CMK (cell line): ENCODE measurements around the gene BMP6.

Experiments used
- DNase-seq: peaks from one replicate; pipeline ENCODE4 v3.0.0-alpha.2; 2010; ENCODE audit warnings: low read depth

Gene BMP6

DNA sequence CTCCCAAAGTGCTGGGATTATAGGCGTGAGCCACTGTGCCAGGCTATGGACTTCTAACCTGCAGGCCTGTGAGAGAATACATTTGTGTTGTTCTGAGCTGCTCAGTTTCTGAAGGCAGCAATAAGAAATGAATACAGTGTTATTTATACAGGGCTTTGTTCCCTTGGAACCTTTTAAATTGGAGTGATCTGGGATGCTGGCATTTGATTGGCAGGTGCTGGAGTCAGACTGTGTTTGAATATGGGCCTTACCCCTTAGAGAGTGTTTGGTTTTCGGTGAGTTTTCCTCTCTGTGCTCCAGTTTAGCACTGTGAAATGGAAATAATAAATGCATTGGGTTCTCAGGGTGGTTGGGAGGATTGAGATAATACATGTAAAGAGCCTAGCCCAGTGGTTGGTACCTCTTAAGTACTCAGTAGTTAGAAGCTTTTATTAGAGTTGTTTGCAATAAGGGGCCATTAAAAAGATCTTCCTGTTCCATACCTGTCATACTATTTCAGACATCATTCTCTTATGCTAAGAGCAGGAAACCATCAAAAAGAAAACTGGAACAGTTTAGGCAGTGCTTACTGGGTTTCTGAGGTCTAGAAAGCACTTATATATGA, 22.1 kb downstream of the BMP6 start:
- DNase-seq, result no peak

DNA sequence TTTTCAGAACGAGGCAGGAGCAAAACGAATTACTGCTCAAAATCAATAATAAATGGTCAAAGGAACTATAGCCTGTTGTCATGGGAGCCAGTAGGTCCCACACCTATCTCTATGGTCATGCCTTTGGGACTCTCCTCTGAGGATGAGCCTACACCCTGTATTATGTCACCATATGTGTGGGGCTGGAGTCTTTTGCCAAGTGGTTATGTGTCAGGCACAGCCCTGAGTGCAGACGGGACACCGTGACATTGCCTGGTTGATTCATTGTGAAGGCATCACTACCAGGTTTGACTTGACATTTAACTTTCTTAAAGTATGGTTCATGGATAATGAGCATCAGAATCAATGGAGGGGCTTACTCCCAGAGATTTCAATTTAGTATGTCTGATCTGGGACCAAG, 23.6 kb downstream of the BMP6 start:
- no peak for DNase-seq

DNA sequence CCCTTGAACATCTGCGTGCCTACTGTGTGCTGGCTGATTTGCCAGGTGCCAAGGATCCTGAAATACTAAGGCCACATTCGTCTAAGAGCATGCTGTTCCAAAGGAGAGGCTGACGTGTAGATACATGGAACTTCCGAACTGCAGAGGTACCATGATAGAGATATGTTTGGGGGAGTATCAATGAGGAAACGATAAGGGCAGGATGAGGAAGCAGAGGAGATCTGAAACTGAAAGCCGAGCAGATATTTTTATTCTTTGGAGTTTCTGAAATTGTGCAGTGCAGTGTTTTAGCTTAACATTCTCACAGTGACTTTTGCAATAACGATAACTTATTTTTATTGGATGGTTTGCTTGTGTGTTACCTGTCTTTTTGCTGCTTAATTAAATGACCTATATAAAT, 24.3 kb downstream of the BMP6 start:
- DNase-seq, result no peak

DNA sequence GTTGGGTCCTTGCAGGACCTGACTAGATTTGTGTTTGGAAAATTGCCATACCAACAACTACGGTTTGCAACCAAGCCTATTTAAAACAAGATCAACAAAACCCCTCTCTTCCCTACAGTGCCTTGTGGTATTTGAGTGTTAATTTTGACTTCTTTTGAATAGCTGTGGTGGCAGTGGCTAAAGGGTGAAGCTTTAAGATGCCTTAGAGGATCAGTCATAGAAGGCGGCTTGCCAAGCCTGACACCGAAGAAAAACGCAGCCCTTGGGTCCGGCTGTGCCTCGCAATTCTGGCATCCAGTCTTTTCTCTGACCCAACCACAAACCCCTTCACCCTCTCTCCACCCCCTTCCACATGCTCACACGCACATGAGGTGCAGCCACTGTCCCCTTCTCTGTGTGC, 32.6 kb downstream of the BMP6 start:
- DNase-seq, result no peak

DNA sequence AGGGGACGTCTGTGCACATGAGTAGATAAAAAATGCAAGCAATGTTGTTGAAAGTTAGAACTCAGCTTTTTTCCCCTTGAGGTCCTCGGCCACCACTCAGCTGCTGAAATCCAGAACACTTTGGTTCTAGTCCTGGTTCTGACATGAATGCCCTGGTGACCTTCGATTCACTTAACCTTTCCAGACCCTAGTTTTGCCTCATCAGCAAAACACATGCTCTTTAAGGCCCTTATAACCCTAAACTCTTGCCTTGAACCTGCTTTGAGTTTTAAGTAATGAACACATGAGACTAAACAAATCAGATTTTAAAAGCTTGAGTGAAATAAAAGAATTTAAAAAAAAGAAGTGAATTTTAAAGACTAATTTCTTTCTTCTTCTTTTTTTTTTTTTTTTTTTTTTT, 33.4 kb downstream of the BMP6 start:
- no peak for DNase-seq

DNA sequence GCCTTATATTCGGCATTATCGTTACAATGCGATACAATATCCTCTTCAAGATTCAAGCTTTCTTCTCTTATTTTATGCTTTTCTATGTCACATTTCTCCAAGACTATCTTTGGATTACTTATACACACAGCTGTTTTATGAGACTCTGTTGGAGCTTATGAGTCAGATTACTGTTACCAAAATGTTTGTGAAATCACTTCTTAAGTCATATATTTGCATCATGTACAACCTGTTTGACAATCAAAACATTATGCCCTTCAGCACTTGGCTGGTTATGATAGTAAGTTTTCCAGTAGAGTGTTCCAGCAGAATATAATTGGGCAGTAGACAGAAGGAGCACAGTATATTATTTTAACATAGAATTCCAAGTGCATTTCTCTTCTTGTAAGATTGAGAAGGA, 35.2 kb downstream of the BMP6 start:
- DNase-seq, result no peak

DNA sequence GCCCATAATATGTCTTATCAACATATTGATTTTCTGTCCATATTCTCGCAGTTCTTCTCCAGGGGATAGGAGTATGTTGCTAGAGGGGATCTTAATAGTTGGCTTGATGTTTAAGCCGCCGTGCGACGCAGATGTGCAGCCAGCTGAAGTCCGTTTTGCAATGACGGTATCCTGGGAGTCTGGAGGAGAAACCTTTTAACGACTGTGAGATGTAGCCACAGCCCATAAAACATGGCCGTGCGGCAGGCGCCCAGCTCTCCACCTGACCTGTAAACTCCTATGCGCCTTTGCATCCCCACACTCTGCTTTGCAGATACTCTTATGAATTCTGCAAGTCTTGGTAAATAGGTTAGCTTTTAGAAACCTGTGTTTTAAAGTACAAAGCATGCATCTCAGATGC, 36.9 kb downstream of the BMP6 start:
- DNase-seq, result no peak

DNA sequence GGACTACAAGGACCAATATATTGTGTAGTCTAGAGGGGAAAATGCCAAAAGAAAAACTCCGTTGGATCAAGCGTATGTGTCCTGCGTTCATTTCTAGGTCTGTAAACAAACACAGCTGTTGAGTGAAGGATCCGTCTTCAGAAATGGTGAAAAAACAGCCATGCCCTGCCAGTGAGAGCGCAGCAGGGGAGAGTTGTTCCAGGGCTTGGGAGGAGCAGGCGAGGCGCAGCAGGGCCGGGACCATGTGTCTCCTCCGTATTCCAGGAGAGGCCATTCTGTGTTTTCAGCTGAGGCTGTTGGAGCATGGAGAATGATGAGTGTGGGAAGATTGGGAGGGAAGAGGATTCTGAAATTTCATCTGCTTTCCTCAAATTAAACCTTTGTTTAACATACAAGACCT, 38.0 kb downstream of the BMP6 start:
- DNase-seq, result no peak

DNA sequence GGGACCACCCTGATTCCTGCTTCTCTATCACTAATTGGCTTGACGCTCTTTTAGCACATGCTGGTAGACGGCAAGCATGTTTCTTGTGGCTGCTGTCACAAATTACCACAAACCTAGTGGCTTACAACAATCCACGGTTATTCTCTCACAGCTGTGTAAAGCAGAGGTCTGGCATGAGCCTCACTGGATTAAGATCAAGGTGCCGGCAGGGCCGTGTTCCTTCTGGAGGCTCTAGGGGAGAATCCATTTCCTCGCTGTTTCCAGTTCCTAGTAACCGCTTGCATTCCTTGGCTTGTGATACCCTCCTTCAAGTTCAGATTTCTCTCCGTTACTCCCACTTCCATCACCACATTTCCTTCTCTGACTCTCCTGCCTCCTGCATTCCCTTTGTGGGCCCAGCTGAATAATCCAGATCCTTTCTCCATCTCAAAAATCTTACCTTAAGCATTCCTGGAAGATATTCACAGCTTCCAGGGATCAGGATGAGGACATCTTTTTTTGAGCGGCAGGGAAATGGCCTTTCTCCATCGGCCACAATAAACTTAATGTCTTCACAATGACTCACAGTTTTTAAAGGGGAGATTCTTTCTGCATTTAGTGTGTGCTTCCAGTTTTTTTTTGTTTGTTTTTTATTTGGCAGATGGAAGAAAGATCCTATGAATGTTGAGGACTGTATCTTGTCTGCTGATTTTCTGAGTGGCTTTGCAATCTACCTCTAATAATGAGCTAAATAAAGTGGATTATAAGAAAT, 39.9 kb downstream of the BMP6 start:
- DNase-seq, result no peak

DNA sequence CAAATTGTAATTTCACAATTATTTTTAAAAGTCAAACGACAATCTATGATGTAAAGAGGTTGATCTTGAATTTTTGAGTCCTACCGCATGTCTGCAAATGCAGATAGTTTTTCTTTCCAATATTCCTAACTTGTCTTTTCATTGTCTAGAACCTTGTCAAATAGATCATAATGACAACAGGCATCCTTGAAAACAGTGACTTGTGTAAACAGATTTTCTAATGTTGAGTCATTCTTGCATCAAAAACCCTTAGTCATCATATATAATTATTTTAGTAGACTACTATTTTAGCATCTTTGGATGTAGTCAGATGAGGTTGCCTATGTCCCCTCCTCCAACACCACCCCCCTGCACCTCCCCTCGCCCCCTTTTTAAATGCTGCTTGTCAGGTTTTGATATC, 43.8 kb downstream of the BMP6 start:
- no peak for DNase-seq

DNA sequence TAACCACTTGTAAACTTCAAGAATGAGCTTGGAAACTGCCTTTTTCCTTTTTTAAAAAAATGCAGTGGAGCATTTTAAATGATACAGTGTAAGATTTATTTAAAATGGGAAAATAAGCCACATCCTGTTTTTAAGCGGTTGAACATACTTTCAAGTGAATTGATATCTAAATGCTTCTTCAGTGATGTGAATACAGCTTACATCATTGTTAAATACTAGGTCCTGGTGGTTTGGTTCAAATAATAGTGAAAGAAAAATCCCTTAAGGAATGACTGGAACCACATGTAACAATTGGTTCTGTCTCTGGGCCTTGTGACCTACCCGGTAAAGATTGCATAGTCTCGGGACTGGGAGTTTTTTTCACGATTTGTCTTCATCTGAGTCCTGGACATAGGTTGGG, 44.2 kb downstream of the BMP6 start:
- no peak for DNase-seq

DNA sequence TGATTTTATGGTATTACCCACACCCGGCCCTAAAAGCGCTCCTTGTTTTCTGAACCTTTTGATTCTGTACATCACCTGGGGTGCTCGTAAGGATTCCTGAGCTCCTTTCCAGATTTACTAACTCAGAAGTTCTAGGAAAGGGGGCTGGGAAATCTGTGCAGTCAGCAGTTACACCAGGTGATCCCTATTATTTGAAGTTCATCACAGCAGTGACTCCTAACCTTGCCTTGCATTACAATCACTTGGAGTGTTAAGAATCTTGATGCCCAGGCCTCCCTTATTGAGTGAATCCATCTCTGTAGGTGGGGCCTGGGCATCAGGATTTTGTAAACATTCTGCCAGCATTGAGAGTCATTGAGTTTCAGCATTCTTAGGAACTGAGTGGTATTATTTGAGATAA, 44.7 kb downstream of the BMP6 start:
- no peak for DNase-seq

DNA sequence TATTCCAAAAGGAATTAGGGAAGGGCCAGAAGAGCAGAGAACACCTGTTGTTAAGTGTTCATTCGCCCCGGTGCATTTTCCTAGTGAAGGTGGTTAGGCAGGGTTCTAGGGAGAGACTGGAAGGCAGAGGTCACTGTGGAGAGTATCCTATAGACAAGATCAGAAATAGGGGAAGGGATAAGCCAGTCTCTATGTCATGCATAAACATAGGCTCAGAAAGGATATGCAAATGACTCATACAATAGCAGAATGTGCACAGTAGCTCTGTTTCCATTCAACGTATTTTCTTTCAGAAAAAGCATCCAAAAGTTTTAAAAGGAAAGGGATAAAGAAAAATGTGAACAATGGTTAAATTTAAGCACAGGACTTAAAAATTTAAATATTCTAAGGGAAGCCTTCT, 47.4 kb downstream of the BMP6 start:
- no peak for DNase-seq

DNA sequence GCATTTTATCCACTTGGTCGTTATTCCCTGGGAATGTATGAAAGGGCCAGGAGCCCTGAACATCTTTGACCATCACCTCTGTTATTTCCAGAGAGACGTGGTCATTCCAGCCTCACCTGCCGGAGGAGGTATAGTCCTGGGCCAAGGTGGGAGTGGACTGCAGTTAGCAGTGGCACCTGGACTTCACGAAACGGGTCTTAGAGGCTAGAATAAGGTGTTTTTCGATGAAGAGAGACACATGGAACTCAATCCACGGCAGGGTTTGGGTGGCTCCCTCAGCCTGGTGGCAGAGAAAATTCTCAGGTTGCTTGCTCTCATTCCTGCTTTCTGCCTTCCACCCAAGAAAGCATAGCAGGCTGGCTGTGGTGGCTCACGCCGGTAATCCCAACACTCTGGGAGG, 48.0 kb downstream of the BMP6 start:
- no peak for DNase-seq

DNA sequence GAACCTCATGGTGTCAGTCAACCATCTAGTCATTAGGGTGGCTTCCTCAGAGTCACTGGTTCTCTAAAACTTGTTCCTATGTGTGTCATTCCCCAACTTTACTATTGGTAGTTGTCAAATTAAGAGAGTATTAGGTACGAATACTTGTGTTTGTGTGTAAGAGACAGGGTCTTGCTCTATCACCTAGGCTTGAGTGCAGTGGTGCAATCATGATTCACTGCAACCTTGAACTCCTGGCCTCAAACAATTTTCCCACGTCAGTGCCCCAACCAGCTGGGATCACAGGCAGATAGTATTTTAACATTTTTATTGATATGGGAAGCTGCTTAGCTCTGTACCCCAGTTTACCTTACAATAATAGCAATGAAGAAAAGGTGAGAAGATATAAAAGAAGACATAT, 50.6 kb downstream of the BMP6 start:
- DNase-seq, result no peak

DNA sequence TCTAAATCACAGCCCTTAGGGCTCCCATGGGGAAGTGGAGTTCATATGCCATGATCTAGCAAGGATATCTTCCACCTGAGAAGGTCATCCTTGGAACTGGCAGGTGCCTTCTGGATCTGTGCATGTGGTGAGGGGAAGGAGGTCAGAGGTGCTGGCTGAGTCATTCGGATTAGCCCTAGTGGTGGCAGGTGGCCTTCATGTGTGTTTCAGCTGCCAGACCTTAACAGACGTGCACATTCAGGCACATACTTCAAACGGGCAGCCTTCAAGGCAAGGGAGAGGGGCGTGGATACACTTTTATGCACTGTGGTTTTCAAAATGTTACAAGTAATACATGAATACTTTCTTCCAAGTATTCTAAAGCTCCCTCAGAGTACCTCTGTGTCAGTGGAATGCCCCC, 51.2 kb downstream of the BMP6 start:
- no peak for DNase-seq

DNA sequence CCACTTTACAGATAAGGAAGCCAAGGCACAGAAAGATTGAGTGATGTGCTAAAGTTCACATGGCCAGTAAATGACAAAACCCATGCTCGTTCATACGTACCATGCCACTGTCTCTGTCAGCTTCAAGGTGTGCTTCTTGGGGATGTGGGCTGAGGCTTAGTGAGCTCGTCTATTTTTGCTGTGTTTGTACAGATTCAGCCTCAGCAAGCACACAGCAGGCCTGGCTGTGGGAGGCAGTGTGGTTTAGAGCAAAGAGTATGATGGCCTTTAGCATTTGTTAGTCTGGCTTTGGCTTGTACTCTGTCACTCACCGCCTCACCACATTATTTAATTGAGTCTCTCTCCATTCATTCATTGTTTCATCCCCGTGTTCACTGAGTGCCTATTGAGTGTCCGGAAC, 55.3 kb downstream of the BMP6 start:
- no peak for DNase-seq

DNA sequence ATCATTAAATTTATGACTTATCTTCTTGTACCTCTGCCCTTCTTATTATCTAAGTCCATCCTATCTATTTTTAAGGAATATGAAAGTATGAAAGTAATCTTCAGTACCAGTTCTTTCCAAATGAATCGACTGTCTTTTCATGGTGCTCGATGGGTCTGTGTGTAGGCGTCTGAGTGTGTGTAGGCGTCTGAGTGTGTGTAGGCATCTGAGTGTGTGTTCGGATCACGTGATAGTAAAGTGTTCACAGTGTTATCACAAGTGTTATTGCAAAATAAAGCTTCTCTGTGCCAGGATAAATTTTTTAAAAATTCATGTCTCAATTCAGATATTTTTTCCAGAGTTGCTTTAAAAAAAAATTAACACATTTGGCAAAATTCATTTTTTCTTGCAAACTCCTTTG, 58.3 kb downstream of the BMP6 start:
- DNase-seq, result no peak

DNA sequence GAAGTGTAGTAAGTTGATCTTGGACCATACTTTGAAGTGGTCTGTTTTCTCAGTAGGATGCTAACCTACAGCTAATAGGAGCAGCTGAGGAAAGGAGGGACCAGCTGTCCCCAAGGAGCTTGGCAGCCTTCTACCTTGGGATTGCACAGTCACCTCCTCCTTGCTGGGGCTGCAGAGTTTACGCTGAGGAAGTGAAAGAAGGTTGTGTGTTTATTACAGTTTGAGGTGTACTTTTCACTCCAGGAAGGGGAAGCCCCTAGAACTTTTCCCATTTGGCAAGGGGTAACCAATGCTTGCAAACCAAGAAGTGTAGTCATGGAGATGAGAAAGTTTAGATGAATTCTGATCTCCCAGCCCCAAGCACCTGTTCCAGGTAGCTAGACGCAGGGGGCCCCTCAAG, 58.8 kb downstream of the BMP6 start:
- no peak for DNase-seq

DNA sequence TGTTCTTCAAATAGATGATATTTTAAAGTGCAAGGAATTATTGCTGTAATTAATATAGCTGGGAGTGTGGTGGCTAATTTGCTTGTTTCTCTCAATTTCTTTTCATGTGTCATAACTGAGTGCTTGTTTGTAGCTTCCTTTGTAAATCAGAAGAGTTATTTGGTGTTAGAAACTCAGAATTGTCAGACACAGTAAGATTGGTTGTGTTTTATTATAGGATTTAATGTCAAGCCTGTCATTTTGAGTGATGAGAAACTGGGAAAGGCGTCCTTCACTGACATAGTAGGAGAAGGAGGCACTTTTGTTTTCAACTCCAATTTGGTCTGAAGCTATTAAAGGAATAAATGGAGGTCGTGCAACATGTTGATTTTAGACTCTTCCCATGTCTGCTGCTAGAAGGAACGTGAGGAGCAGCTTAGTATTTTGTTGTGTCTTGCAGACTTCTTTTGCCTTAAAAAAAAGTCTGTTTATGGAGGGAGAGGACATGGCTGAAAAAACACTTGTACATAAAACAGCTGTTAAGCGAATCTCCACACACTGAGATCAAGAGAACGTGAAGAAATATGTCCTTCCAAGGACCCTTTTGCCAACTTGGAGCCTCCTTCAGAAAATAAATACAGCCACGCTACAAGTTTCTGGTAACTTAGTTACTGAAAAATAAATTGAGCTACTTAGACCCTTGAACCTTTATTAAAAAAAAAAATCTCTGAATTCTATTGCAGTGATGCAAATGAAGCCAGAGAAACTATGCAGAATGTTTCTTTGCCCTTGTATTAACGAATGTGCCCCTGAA, 59.5 kb downstream of the BMP6 start:
- DNase-seq, result no peak

DNA sequence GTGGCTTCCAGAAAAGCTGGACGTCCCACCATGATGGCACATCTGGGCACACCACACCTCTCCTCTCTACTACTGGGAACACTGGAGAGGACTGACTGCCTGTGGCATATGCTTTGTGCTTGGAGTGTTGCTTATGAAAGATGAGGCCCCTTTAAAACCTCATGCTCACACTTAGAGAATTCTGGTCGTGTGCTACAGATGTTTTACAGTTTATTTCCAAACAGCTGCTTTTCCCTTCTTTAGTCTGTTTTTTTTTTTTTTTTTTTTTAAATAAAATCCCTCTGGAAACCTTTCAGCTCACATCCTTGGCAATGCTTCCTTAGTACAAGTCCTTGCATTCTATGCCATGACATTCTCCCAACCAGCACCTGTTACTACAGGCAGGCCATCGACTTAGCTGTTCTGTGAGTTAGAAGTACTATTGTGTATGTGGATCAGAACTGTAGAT, 60.3 kb downstream of the BMP6 start:
- no peak for DNase-seq

DNA sequence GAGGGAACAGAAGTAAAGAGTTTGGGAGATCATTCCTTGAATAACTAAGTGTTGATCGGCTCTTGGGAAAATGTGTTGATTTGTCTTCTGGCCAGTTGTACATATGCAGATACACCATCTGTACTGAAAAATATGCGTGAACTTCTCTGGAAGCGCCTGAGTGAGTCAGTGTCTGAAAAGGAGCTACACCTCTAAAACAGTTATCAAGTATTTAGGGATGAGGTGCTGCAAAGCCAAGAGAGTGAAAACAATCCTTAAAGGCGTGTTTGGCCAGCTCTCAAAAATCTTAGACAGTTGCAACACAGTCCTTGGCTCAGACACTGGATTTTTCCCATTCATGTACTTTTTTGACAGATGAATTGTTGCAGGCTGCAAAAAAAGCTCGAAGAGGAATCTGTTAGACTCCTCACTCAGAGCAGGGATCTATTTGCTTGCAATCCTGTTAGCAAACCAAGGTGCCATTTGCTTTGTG, 61.3 kb downstream of the BMP6 start:
- no peak for DNase-seq

DNA sequence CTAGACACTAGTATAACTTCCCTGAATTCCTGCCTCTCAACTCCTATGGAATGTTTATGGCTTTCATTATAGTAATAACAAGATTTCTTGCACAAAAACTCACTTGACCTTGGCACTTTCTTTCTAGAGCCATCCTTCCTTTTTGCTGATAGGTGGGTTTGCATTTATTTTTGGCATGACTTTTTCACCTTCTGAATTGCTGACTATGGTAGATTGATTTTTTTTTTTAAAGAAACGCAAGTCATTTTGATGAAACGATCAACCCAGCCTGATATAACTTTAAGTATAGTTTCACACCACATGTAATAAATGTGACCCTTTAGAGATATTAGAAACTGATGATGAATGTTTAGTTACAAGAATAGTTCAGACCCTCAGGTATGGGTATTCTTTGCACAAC, 61.8 kb downstream of the BMP6 start:
- DNase-seq, result no peak
